ENCODE results near the gene NUBPL.
"Not testable (repeated sequence)": the region's sequence is repeated elsewhere in the genome, so short reads cannot be mapped to it uniquely, and the experiment has no call there.

Gene NUBPL

GRCh38 chr14:31677052-31677451 lies 115.8 kb downstream of the NUBPL start:
- DNase-seq (ENCODE audit: low read depth in 2 of 2) = no peak

- DNase-seq (ENCODE audit: low read depth in 2 of 2) = no peak
Measured at GRCh38 chr14:31677630-31678029, 116.4 kb downstream of the NUBPL start.

- DNase-seq (ENCODE audit: low read depth in 2 of 2) = no peak
Measured at GRCh38 chr14:31678421-31679249, 117.4 kb downstream of the NUBPL start.

GRCh38 chr14:31682768-31683167 lies 121.6 kb downstream of the NUBPL start:
- DNase-seq (ENCODE audit: low read depth in 2 of 2) = no peak

GRCh38 chr14:31687726-31688125 lies 126.5 kb downstream of the NUBPL start:
- DNase-seq (ENCODE audit: low read depth in 2 of 2) = no peak

- DNase-seq (ENCODE audit: low read depth in 2 of 2) = no peak
Measured at GRCh38 chr14:31690056-31690455, 128.9 kb downstream of the NUBPL start.

- DNase-seq (ENCODE audit: low read depth in 2 of 2) = no peak
Measured at GRCh38 chr14:31692376-31692781, 131.2 kb downstream of the NUBPL start.

- no peak for DNase-seq (ENCODE audit: low read depth in 2 of 2)
Measured at GRCh38 chr14:31696378-31696777, 135.2 kb downstream of the NUBPL start.

GRCh38 chr14:31699809-31700208 lies 138.6 kb downstream of the NUBPL start:
- DNase-seq (ENCODE audit: low read depth in 2 of 2) = no peak

GRCh38 chr14:31700282-31701074 lies 139.3 kb downstream of the NUBPL start:
- DNase-seq (ENCODE audit: low read depth in 2 of 2) = no peak

GRCh38 chr14:31702130-31702529 lies 140.9 kb downstream of the NUBPL start:
- DNase-seq (ENCODE audit: low read depth in 2 of 2) = no peak

- no peak for DNase-seq (ENCODE audit: low read depth in 2 of 2)
Measured at GRCh38 chr14:31703056-31703455, 141.9 kb downstream of the NUBPL start.

- no peak for DNase-seq (ENCODE audit: low read depth in 2 of 2)
Measured at GRCh38 chr14:31705731-31706130, 144.5 kb downstream of the NUBPL start.

- not testable (repeated sequence) for DNase-seq (ENCODE audit: low read depth in 2 of 2)
Measured at GRCh38 chr14:31708661-31709060, 147.5 kb downstream of the NUBPL start.

GRCh38 chr14:31712244-31713127 lies 151.3 kb downstream of the NUBPL start:
- DNase-seq (ENCODE audit: low read depth in 2 of 2) = no peak

- DNase-seq (ENCODE audit: low read depth in 2 of 2) = no peak
Measured at GRCh38 chr14:31716208-31716607, 155.0 kb downstream of the NUBPL start.

- no peak for DNase-seq (ENCODE audit: low read depth in 2 of 2)
Measured at GRCh38 chr14:31717294-31718085, 156.3 kb downstream of the NUBPL start.

- DNase-seq (ENCODE audit: low read depth in 2 of 2) = no peak
Measured at GRCh38 chr14:31718585-31718984, 157.4 kb downstream of the NUBPL start.

GRCh38 chr14:31718985-31719384 lies 157.8 kb downstream of the NUBPL start:
- no peak for DNase-seq (ENCODE audit: low read depth in 2 of 2)

- DNase-seq (ENCODE audit: low read depth in 2 of 2) = no peak
Measured at GRCh38 chr14:31726337-31726736, 165.1 kb downstream of the NUBPL start.

GRCh38 chr14:31727797-31728196 lies 166.6 kb downstream of the NUBPL start:
- DNase-seq (ENCODE audit: low read depth in 2 of 2) = no peak
